Kidney (tissue), 14 donors: Measurements from ENCODE around the gene RSBN1. TPM values are rescaled to one million over a fixed set of nuclear protein-coding genes. Genes with fewer than 3 reads are reported as not detected.
A peak's percentile ranks its signal among the peaks of the same experiment; 100 is the strongest.

ENCODE experiments used
- DNase-seq, 5 donors: peaks; one replicate each; pipeline ENCODE4 v3.0.0-alpha.2; 2013 to 2020
- FAIRE-seq: peaks from 2 replicates; lab custom pipeline; 2012; peaks lifted over from hg19 to GRCh38; lab: Jason Lieb, UNC
- H3K27ac ChIP-seq, 2 donors: one replicate each; pipeline ENCODE4 v1.7.0; 2013; ENCODE audit warnings: low read depth in 2 of 2, low read length in 2 of 2, inconsistent platforms in 1 of 2
- H3K27me3 ChIP-seq: one replicate; pipeline ENCODE4 v1.7.1; 2013; ENCODE audit warnings: low read length, inconsistent platforms; ENCODE audit not compliant: control insufficient read depth, insufficient read depth
- H3K36me3 ChIP-seq, 3 donors: one replicate each; pipeline versions ENCODE4 v1.7.0 to v1.7.1; 2013; ENCODE audit warnings: low read length in 3 of 3, control low read depth in 1 of 3, inconsistent platforms in 1 of 3; ENCODE audit not compliant: insufficient read depth in 3 of 3, control insufficient read depth in 2 of 3
- H3K4me1 ChIP-seq, 3 donors: one replicate each; pipeline versions ENCODE4 v1.7.0 to v1.7.1; 2013; ENCODE audit warnings: low read length in 3 of 3, inconsistent platforms in 1 of 3, low read depth in 1 of 3; ENCODE audit not compliant: control insufficient read depth in 2 of 3, insufficient read depth in 2 of 3
- H3K4me3 ChIP-seq, 3 donors: one replicate each; pipeline versions ENCODE4 v1.7.0 to v1.8.1; 2013; ENCODE audit warnings: low read length in 3 of 3, control low read depth in 1 of 3, inconsistent platforms in 1 of 3
- H3K9ac ChIP-seq, 3 donors: one replicate each; pipeline versions ENCODE4 v1.7.0 to v1.7.1; 2013; ENCODE audit warnings: low read length in 3 of 3, control low read depth in 1 of 3, inconsistent platforms in 1 of 3
- H3K9me3 ChIP-seq, 3 donors: one replicate each; pipeline versions ENCODE4 v1.7.0 to v1.7.1; 2013; ENCODE audit warnings: low read length in 3 of 3, control low read depth in 1 of 3, inconsistent platforms in 1 of 3; ENCODE audit not compliant: control insufficient read depth in 2 of 3, insufficient read depth in 1 of 3
- intact Hi-C: fragments of 100-400 bp; cut with DNase I; formaldehyde crosslinking; loops from one replicate; pipeline ENCODE4 v1.11.1; 2022
- polyA plus RNA-seq: library from polyadenylated mRNA; stranded (reverse); fragments of 350-450 nt; fragmentation: Illumina TruSeq; extraction: RNeasy Lipid Tissue Mini Kit (QIAGEN cat#74804); gene quantifications from one replicate; pipeline ENCODE4 v1.2.3, GENCODE V29; 2014; ENCODE audit warnings: low read depth, low replicate concordance; ENCODE audit not compliant: insufficient read depth
- total RNA-seq: library from RNA; stranded (reverse); fragmentation: NEBNext Ultra II Directional; extraction: Animal tissue kit (Norgen Biotek cat#: 25700); gene quantifications from one replicate; pipeline ENCODE4 v1.2.1, GENCODE V29; 2021
- TF ChIP-seq, protein P1 (sequence below): IDR thresholded peaks from 3 replicates; pipeline ENCODE4 v1.5.1; 2012; ENCODE audit warnings: mild to moderate bottlenecking, moderate library complexity, borderline replicate concordance; ENCODE audit not compliant: insufficient read depth; ENCODE audit errors: extremely low read depth
- donor health status: control.
- donor health status: control.
- donor health status: control.
- donor health status: control.
- donor health status: control.
- donor health status: DM: yes; HTN: yes; CAD: no.
- donor health status: Normal renal cell carcinoma (clear cell type).

Gene RSBN1
- total and polyA plus RNA-seq, 2 donors from 2014 or later, result 4.0 to 22.0 TPM

- H3K36me3 ChIP-seq, result no peaks in the 10 kb centered on the region
- no peak overlapping the region for H3K27ac ChIP-seq
- TF ChIP-seq, protein P1, sequence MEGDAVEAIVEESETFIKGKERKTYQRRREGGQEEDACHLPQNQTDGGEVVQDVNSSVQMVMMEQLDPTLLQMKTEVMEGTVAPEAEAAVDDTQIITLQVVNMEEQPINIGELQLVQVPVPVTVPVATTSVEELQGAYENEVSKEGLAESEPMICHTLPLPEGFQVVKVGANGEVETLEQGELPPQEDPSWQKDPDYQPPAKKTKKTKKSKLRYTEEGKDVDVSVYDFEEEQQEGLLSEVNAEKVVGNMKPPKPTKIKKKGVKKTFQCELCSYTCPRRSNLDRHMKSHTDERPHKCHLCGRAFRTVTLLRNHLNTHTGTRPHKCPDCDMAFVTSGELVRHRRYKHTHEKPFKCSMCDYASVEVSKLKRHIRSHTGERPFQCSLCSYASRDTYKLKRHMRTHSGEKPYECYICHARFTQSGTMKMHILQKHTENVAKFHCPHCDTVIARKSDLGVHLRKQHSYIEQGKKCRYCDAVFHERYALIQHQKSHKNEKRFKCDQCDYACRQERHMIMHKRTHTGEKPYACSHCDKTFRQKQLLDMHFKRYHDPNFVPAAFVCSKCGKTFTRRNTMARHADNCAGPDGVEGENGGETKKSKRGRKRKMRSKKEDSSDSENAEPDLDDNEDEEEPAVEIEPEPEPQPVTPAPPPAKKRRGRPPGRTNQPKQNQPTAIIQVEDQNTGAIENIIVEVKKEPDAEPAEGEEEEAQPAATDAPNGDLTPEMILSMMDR, result no peak
- intact Hi-C loops, result no loop called here
- H3K9me3 ChIP-seq, result no peaks in the 10 kb centered on the region
- no peaks in the 10 kb centered on the region for H3K27me3 ChIP-seq
- H3K4me3 ChIP-seq, result no peak overlapping the region
- H3K9ac ChIP-seq, result no peak overlapping the region
- DNase-seq (no peak), FAIRE-seq (no peak)
- H3K4me1 ChIP-seq, result no peaks in the 10 kb centered on the region
Measured at GRCh38 chr1:113836534-113836933, 24.3 kb upstream of the RSBN1 start.

GRCh38 chr1:113835686-113836290, 23.5 kb upstream of the RSBN1 start:
- no peaks in the 10 kb centered on the region for H3K27me3 ChIP-seq
- DNase-seq (peak in 2 of 5 donors; percentile 40 to 80), FAIRE-seq (peak; percentile 99)
- H3K9ac ChIP-seq, result no peak overlapping the region
- H3K9me3 ChIP-seq, result no peaks in the 10 kb centered on the region
- H3K4me1 ChIP-seq, result no peaks in the 10 kb centered on the region
- H3K27ac ChIP-seq, result no peak overlapping the region
- H3K4me3 ChIP-seq, result no peak overlapping the region
- no peaks in the 10 kb centered on the region for H3K36me3 ChIP-seq
- TF ChIP-seq, protein P1, result peak; percentile 45
- intact Hi-C loops, result no loop called here

GRCh38 chr1:113834716-113835115, 22.4 kb upstream of the RSBN1 start:
- no peak overlapping the region for H3K9ac ChIP-seq
- H3K9me3 ChIP-seq, result no peaks in the 10 kb centered on the region
- H3K4me1 ChIP-seq, result no peaks in the 10 kb centered on the region
- TF ChIP-seq, protein P1, result no peak
- DNase-seq (no peak), FAIRE-seq (no peak)
- no peak overlapping the region for H3K27ac ChIP-seq
- H3K27me3 ChIP-seq, result no peaks in the 10 kb centered on the region
- no peaks in the 10 kb centered on the region for H3K36me3 ChIP-seq
- no peak overlapping the region for H3K4me3 ChIP-seq
- intact Hi-C loops, result no loop called here

GRCh38 chr1:113830039-113830438, 17.8 kb upstream of the RSBN1 start:
- no peak overlapping the region for H3K9ac ChIP-seq
- no peaks in the 10 kb centered on the region for H3K4me1 ChIP-seq
- DNase-seq, result no peak
- no peak for FAIRE-seq
- H3K9me3 ChIP-seq, result no peaks in the 10 kb centered on the region
- H3K27me3 ChIP-seq, result no peaks in the 10 kb centered on the region
- no peaks in the 10 kb centered on the region for H3K36me3 ChIP-seq
- TF ChIP-seq, protein P1, result no peak
- H3K4me3 ChIP-seq, result no peak overlapping the region
- intact Hi-C loops, result no loop called here
- H3K27ac ChIP-seq, result no peak overlapping the region
